ENCODE measurements around the gene OR56B1. TPM values are rescaled to one million over a fixed set of nuclear protein-coding genes. Genes with fewer than 3 reads are reported as not detected.
A peak's percentile ranks its signal among the peaks of the same experiment; 100 is the strongest.
"Not testable (repeated sequence)": the region's sequence is repeated elsewhere in the genome, so short reads cannot be mapped to it uniquely, and the experiment has no call there.

Gene OR56B1, protein sequence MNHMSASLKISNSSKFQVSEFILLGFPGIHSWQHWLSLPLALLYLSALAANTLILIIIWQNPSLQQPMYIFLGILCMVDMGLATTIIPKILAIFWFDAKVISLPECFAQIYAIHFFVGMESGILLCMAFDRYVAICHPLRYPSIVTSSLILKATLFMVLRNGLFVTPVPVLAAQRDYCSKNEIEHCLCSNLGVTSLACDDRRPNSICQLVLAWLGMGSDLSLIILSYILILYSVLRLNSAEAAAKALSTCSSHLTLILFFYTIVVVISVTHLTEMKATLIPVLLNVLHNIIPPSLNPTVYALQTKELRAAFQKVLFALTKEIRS
- not detected in 2 replicates for total RNA-seq (2014; rRNA removed; shearing (Covaris generic))

GRCh38 chr11:5736396-5736795 lies at the start of gene OR56B1:
OR56B1 (plus strand) TSS chr11:5736448; CDS start chr11:5736517, 69 bp downstream.
- no peak for DNase-seq (ENCODE audit: low spot score)
- in situ Hi-C loops (cut with HindIII; ENCODE audit: low sequenced_read_pairs) = no loop called here

DNA sequence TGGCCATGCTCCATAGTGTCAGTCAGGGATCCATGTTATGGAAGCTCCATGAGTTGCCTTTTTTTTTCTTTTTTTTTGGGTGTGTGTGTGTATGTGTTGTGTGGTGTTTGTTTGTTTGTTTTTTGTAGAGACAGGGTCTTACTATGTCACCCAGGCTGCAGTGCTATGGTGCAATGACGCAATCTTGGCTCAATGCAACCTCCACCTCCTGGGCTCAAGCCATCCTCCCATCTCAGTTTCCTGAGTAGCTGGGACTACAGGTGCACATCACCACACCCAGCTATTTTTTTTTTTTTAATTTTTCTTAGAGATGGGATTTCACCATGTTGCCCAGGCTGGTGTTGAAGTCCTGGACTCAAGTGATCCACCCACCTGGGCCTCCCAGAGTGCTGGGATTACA lies 47.8 kb upstream of the OR56B1 start:
- no peak for DNase-seq (ENCODE audit: low spot score)
- in situ Hi-C loops (cut with HindIII; ENCODE audit: low sequenced_read_pairs) = no loop called here

GRCh38 chr11:5689551-5689983 lies 46.7 kb upstream of the OR56B1 start, which contains the start of gene TRIM22:
TRIM22 (plus strand) TSS chr11:5689790; CDS start chr11:5696233, 6,443 bp downstream.
- in situ Hi-C loops (cut with HindIII; ENCODE audit: low sequenced_read_pairs) = no loop called here
- peak; percentile 24 for DNase-seq (ENCODE audit: low spot score)

DNA sequence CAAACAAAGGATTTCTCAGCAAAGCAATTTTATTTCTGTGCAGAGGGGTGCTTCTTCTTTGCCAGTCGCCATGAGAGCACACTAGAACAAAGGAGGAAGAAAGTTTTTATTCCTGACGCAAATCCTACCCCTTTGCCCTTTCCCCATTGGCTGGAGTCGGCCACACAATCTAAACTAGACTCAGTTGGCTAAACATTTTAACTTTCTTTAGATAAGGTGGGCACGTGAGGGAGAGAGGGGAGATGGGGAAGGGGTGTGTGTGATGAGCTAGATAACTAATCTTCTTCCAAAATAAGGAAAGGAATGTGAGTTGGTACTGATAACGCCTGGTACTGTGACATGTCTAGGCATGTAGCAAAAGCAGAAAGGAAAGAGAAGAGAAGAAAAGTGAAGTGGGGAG lies 46.0 kb upstream of the OR56B1 start:
- DNase-seq (ENCODE audit: low spot score) = no peak
- in situ Hi-C loops (cut with HindIII; ENCODE audit: low sequenced_read_pairs) = no loop called here

- DNase-seq (ENCODE audit: low spot score) = no peak
- in situ Hi-C loops (cut with HindIII; ENCODE audit: low sequenced_read_pairs) = no loop called here
Measured at GRCh38 chr11:5690736-5691135, 45.5 kb upstream of the OR56B1 start.

GRCh38 chr11:5691238-5691963 lies 44.8 kb upstream of the OR56B1 start:
- in situ Hi-C loops (cut with HindIII; ENCODE audit: low sequenced_read_pairs); DNase-seq (ENCODE audit: low spot score): not testable (repeated sequence)

- in situ Hi-C loops (cut with HindIII; ENCODE audit: low sequenced_read_pairs) = no loop called here
- DNase-seq (ENCODE audit: low spot score) = no peak
Measured at GRCh38 chr11:5691964-5692361, 44.3 kb upstream of the OR56B1 start.

- no peak for DNase-seq (ENCODE audit: low spot score)
- in situ Hi-C loops (cut with HindIII; ENCODE audit: low sequenced_read_pairs) = no loop called here
Measured at GRCh38 chr11:5694642-5695041, 41.6 kb upstream of the OR56B1 start.

- DNase-seq (ENCODE audit: low spot score) = no peak
- in situ Hi-C loops (cut with HindIII; ENCODE audit: low sequenced_read_pairs) = no loop called here
Measured at GRCh38 chr11:5695580-5695979, 40.7 kb upstream of the OR56B1 start.

GRCh38 chr11:5696210-5696609 lies 40.0 kb upstream of the OR56B1 start:
- no peak for DNase-seq (ENCODE audit: low spot score)
- in situ Hi-C loops (cut with HindIII; ENCODE audit: low sequenced_read_pairs) = no loop called here

GRCh38 chr11:5698281-5698680 lies 38.0 kb upstream of the OR56B1 start:
- peak; percentile 80 for DNase-seq (ENCODE audit: low spot score)
- in situ Hi-C loops (cut with HindIII; ENCODE audit: low sequenced_read_pairs) = no loop called here

GRCh38 chr11:5700421-5701054 lies 35.7 kb upstream of the OR56B1 start:
- DNase-seq (ENCODE audit: low spot score) = no peak
- in situ Hi-C loops (cut with HindIII; ENCODE audit: low sequenced_read_pairs) = no loop called here

DNA sequence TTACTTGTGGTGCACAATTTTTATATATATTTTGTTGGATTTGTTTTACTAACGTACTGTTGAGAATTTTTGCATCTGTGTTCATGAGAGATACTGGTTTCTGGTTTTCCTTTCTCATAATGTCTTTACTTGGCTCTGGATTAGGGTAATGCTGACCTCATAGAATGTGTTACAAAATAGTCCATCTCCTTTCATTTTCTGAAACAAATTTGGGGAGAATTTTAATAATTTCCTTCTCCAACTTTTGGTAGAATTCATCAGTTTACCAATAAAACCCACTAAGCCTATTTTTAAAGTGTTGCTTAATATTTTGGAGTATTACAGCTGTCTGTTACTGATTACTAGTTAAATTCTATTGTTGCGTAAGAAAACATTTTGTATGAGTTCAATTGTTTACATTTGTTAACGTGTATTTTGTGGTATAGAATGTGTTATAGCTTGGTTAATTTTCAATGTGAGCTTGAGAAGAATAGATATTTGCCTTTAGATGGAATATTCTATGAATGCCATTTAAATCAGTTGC lies 35.1 kb upstream of the OR56B1 start:
- in situ Hi-C loops (cut with HindIII; ENCODE audit: low sequenced_read_pairs) = no loop called here
- DNase-seq (ENCODE audit: low spot score) = no peak

- DNase-seq (ENCODE audit: low spot score) = no peak
Measured at GRCh38 chr11:5703741-5704536, 32.3 kb upstream of the OR56B1 start.

GRCh38 chr11:5705688-5706087 lies 30.6 kb upstream of the OR56B1 start:
- in situ Hi-C loops (cut with HindIII; ENCODE audit: low sequenced_read_pairs) = no loop called here
- DNase-seq (ENCODE audit: low spot score) = no peak

More at GRCh38 chr11:5703741-5704536, 32.3 kb upstream of the OR56B1 start:
- in situ Hi-C loops (cut with HindIII; ENCODE audit: low sequenced_read_pairs) = no loop called here

DNA sequence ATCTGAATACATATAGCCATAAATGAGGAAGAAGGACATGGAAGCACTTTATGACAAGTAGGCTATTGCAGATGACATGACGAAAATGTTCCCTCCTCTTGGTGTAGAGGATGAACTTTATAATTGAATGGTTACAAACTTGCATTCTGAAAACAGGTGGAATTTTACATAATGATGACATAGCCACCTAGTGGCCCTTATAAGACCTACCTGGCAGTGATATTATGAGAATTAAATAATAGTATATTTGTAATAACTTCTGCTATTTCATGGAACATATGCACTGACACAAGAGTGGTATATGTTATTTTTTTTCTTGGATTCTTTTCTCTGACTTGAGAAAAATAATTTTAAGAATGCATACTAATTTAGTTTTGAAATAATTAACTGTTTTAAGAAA lies 23.7 kb upstream of the OR56B1 start:
- in situ Hi-C loops (cut with HindIII; ENCODE audit: low sequenced_read_pairs) = no loop called here
- DNase-seq (ENCODE audit: low spot score) = no peak

GRCh38 chr11:5713695-5714094 lies 22.6 kb upstream of the OR56B1 start:
- in situ Hi-C loops (cut with HindIII; ENCODE audit: low sequenced_read_pairs) = no loop called here
- DNase-seq (ENCODE audit: low spot score) = no peak

- DNase-seq (ENCODE audit: low spot score); in situ Hi-C loops (cut with HindIII; ENCODE audit: low sequenced_read_pairs): not testable (repeated sequence)
Measured at GRCh38 chr11:5716518-5716917, 19.7 kb upstream of the OR56B1 start.

All from G401 (cell line).